DOHH2 (cell line): ENCODE data around the gene ACER3.

Source experiments
- EZH2phosphoT487 ChIP-seq: fragments of 200-600 bp; sonication (generic); IDR thresholded peaks from 2 replicates; pipeline ENCODE4 v1.6.1; 2017; ENCODE audit warnings: borderline replicate concordance, mild to moderate bottlenecking, antibody characterized with exemption, low read length, moderate library complexity, mixed read lengths
- TF ChIP-seq, protein P1 (sequence below): fragments of 200-600 bp; sonication (generic); IDR thresholded peaks from one replicate; pipeline ENCODE4 v1.5.1; 2014; ENCODE audit warnings: antibody characterized with exemption, mild to moderate bottlenecking, low read depth, low read length; ENCODE audit not compliant: poor library complexity, severe bottlenecking

DNA sequence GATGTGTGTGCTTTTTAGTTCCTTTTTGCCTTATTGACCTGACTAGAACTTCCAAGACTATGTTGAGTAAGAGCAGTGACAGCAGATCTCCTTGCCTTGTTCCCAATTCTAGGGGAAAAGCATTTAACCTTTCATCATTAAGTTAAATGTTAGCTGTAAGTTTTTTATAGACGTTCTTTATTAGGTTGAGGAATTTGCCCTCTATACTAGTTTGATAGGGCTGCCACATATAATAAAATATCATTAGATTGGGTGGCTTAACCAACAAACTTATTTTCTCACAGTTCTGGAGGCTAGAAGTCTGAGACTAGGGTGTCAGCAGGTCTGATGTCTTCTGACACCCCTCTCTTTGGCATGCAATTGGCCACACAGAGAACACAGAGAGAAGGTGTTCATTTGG, 140.9 kb downstream of the ACER3 start:
- TF ChIP-seq, protein P1, sequence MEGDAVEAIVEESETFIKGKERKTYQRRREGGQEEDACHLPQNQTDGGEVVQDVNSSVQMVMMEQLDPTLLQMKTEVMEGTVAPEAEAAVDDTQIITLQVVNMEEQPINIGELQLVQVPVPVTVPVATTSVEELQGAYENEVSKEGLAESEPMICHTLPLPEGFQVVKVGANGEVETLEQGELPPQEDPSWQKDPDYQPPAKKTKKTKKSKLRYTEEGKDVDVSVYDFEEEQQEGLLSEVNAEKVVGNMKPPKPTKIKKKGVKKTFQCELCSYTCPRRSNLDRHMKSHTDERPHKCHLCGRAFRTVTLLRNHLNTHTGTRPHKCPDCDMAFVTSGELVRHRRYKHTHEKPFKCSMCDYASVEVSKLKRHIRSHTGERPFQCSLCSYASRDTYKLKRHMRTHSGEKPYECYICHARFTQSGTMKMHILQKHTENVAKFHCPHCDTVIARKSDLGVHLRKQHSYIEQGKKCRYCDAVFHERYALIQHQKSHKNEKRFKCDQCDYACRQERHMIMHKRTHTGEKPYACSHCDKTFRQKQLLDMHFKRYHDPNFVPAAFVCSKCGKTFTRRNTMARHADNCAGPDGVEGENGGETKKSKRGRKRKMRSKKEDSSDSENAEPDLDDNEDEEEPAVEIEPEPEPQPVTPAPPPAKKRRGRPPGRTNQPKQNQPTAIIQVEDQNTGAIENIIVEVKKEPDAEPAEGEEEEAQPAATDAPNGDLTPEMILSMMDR: no peak
- no peak for TF ChIP-seq EZH2phosphoT487
